Left renal cortex interstitium (tissue), 4 donors: Measurements from ENCODE around the gene RRAGC. TPM values are rescaled to one million over a fixed set of nuclear protein-coding genes. Genes with fewer than 3 reads are reported as not detected.
"Not testable (repeated sequence)": the region's sequence is repeated elsewhere in the genome, so short reads cannot be mapped to it uniquely, and the experiment has no call there.

ENCODE experiments used
- DNase-seq, 4 donors: peaks; one replicate each; pipeline ENCODE4 v3.0.0-alpha.2; 2013; ENCODE audit warnings: low read depth in 4 of 4, low spot score in 2 of 4, missing footprints in 1 of 4
- polyA plus RNA-seq, 4 donors: library from polyadenylated mRNA; unstranded; fragments of 120-200 nt; gene quantifications; one replicate each; pipeline ENCODE4 v1.2.1, GENCODE V29; 2013; ENCODE audit not compliant: insufficient read length in 4 of 4

RRAGC gene
- polyA plus RNA-seq, 4 donors: 31.1 to 36.9 (median 32.7) TPM

- DNase-seq: no peak
Observed at GRCh38 chr1:38860454-38860795, 853 bp upstream of the RRAGC start.

DNA sequence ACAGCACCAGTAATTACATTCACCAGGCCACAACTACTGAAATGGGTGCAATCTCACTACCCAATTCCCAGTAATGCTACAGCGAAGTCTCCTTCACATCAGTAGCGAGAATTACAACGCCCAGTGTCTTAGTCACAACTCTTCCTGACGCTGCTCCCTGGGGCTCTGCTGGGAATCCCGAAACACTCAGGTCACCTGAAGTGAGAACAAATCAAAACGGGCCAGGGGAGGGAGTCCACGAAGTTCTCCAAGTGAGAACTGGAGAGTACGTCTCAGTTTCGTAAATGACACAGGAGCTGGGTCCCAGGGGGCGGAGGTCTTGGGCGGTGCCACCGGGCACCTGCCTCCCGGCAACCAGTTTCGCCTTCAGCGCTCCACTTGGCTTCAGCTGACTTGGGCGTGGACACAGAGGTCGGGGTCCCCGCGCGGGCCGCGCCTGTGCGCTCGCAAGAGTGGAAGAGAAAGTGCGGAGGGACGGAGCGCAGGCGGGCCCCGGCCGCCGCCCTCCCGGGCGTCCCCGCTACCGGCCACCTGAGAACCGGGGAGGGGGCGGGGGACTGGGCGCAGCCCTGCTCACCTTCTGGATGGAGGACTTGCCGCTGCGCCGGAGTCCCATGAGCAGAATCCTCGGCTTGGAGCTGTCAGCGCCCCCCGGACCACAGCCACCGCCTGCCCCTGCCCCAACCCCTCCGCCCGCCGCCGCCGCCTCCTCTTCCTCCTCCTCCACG lies 575 bp downstream of the RRAGC start:
- DNase-seq: peak in 1 of 4 donors; percentile 41

DNA sequence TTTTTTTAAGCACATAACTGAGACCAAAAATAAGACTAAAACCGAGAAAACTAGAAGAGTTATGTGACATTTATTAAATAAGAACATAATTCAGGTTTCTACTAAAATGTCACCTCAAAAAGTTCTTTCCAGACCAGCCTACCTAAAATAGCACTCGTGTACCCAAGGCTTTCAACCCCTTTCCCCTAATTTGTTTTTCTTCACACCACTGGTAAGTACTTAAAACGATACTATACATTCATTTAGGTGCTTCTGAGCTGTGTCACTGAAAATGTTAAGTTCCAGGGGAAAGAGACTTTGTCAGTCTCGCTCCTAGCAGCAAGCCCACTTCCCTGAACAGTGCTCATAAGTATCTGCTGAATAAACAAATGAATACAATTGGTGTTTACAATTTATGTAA lies 6.8 kb downstream of the RRAGC start:
- DNase-seq: no peak

DNA sequence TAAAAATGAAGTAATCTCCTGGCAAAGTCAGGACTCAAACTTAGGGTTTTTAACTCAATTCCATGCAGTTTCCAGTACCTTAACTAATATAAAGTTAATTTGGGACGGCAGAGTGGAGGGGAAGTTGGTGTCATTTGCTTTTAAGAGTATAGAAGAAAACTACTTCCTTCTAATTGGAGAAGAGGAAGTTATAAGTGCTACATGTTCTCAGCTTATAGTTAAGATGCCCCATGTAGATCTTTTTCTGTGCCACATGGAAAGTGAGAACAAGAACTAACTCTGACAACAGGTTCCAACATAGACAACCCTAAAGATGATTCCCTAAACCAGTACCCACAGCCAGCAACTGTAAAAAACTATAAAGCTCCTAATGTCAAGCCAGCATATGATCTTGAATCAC lies 11.5 kb downstream of the RRAGC start:
- DNase-seq: no peak

DNA sequence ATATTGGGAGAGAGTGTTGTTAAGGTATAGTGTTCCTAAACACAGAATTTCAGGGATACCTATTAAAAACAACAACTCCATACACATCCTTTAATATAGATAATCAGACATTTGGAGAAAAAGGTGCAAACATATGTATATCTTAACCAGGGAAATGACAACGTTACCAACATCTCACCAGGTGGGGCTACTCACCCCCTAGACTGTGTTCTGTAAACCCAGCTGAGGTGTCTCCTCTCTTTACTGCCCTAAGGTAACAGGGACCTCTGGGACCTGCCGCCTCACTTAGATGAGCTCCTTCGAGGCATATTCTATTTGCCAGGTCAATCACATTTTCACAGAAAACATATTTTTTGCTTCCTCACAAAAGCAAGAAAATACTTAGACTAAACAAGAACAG lies 13.4 kb downstream of the RRAGC start:
- no peak for DNase-seq

DNA sequence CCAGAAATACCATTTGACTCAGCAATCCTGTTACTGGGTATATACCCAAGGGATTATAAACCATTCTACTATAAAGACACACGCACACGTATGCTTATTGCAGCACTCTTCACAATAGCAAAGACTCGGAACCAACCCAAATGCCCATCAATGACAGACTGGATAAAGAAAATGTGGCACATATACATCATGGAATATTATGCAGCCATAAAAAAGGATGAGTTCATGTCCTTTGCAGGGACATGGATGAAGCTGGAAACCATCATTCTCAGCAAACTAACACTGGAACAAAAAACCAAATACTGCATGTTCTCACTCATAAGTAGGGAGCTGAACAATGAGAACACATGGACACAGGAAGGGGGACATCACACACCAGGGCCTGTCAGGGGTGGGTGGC lies 14.5 kb downstream of the RRAGC start:
- not testable (repeated sequence) for DNase-seq

DNA sequence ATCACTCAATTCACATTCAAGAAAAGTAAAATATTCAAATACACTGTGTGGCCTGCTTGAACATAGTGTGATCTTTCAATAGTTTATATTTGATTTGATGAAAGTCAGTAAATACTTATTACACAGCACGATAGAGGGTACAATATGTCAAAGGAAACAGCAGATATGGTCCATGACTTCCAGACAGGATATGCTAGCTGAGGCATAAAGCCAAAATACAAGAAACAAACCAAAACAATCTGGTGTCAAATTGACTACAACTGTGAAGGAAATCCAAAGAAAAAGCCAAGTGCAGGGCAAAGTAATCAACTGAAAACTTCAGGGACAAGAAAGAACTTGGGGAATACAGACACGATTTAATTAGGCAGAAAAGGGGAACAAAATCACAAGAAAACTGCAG lies 19.3 kb downstream of the RRAGC start:
- no peak for DNase-seq

DNA sequence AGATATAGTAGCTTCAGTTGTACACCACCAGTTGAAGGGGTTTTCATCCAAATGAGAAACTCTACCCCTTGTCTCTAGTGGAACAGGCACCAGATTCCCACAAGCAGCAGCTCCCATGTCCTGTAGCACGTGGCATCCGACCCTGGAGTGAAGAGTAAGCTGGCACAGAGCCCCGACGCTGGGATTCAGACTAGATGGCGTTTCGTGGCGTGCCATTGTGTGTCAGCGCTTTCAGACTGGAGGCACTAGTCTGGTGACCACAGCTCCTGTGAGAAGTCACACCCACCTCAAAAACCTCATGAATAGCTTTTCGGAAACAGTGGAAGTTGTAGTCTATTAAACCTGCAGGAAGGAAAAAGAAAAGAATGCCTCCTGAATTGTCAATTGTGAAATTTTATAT lies 20.2 kb downstream of the RRAGC start:
- no peak for DNase-seq

DNA sequence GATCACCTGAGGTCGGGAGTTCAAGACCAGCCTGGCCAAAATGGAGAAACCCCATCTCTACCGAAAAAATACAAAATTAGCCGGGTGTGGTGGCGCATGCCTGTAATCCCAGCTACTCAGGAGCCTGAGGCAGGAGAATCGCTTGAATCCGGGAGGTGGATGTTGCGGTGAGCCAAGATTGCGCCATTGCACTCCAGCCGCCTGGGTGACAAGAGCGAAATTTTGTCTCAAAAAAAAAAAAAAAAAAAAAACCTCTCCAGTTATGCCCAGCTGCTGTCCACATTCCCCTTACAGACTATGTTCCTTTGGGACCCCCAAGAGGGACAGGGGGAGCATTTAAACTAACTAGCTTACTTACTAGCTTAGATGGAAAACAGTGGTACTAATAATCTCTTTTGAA lies 23.3 kb downstream of the RRAGC start:
- DNase-seq: not testable (repeated sequence)

DNA sequence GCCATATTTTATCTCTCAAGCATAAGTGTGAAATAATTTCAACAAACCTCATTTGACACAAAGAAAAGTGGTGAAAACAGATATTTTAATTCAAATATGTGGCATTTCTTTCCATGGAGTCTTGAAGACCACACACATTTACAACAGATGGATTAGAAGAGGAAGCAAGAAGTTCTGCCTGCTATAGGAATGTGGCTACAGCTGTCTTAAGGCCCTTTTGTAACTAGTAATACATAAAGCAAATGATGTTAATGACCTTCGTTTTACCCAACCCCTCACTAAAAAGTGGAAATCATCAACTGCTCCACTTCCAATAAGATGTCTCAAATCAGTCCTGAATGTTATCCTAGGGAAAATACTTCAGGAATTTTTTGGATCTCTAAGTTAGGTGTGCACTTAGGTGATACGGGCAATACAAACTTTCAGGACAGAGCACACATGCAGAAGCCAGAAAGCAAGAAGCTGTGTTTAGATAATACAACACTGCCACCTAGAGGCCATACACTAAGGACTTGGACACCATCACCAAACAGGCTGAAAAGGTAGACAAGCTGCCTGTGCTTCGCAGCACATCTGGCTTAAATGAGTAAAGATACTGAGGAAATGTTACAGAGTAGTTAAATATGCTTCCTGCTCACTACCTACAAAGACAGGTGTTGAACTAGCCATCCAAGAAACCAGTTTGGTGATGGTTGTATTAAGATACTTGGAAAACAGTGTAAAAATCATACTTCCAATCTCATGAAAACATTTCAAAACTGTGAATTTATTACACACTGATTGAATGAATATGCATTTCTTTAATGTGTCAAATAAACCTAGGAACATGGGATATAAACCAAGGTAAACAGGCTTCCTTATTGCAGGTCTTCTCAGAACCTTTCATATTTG lies 24.4 kb downstream of the RRAGC start:
- peak; percentile 58 to 85 (median 76) for DNase-seq

- DNase-seq: no peak
Observed at GRCh38 chr1:38834221-38834782, 25.3 kb downstream of the RRAGC start.

GRCh38 chr1:38833146-38833545 lies 26.4 kb downstream of the RRAGC start:
- no peak for DNase-seq

DNA sequence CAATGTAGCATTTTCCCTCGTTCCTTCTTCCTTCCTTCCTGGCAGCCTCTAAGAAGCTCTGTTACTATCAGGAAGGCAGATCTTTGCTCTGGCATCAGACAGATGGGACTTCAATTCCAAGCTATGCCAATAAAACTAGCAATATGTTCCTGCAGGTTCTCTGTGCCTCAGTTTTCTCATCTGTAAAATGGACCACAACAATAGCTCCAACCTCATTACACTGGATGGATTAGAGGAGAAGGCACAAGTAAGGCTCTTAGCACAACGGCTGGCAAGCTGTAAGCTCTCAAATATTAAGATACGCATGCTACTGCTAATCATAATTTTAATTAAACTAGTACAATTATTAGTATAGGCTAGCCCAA lies 27.2 kb downstream of the RRAGC start:
- no peak for DNase-seq

GRCh38 chr1:38831731-38832369 lies 27.7 kb downstream of the RRAGC start:
- DNase-seq: no peak

GRCh38 chr1:38829368-38829767 lies 30.2 kb downstream of the RRAGC start:
- DNase-seq: no peak

DNA sequence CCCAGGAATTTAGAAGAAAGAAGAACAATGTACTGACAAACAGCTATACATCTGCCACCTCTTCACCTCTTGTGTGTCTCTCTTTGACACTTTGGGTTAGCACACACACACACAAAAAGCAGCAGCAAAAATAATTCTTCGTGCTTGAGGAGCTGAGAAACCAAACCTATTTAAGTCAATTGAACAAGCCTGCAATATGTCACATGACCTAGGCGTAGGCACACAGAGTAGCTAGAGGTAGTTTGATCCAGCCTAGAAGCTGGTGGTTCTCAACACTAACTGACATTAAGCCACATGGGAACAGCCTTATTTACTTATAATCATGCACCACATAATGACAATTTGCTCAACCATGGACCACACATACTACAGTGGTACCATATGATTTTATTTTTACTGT lies 32.3 kb downstream of the RRAGC start:
- no peak for DNase-seq

GRCh38 chr1:38826886-38827285 lies 32.7 kb downstream of the RRAGC start:
- DNase-seq: no peak

- DNase-seq: no peak
Observed at GRCh38 chr1:38826262-38826661, 33.3 kb downstream of the RRAGC start.

GRCh38 chr1:38820860-38821259 lies 38.7 kb downstream of the RRAGC start:
- no peak for DNase-seq

DNA sequence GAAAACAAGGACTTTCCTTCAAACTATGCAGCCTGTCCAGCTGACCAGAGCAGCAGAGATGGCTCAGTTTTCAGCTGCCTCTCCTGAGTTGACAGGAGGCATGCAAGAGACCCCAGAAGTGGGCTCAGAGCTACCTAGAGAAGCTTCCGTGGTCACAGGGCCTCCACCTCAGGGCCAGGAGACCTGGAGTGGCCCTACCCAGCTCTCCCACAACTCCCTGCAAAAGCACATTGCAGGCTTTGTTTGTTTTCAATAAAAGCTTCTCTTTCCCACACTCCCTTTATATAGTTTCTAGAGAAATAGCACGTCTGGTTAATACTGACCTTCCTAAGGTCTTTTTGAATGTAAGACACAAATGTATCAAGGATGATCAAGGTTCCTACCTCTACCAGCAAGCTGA lies 40.1 kb downstream of the RRAGC start:
- DNase-seq: no peak

DNA sequence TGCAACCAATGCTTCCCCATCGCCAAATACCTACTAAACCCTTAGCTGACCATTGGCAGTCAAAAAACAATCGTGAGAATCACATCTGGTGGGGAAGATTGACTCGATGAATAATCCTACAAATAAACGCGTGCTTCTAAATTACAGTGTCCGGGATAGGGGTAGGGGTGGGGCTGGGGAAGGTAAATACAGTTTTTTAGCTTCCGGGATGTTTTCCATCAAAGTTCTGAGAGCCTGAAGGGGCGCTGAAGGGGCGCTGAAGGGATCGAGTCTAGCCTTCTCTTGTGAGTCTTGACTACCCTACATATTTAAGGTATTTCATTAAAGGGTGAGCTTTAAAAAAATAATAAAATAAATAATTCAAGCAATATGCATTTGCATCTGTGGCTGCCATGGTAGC lies 40.5 kb downstream of the RRAGC start:
- no peak for DNase-seq
